ENCODE measurements around the gene RASSF5. TPM values are rescaled to one million over a fixed set of nuclear protein-coding genes. Genes with fewer than 3 reads are reported as not detected.

Gene RASSF5
- total RNA-seq (2022; extraction: Qiagen RNA extraction; ENCODE audit: low read depth), result 1.2 to 1.6 TPM (median 1.3 TPM) in 5 replicates

GRCh38 chr1:206507284-206508129, at the start of gene RASSF5:
TSS of gene RASSF5 (plus strand) at chr1:206507531. CDS start at chr1:206507603, 72 bp downstream.

GRCh38 chr1:206469933-206470691, 37.2 kb upstream of the RASSF5 start, which contains the start of gene IKBKE:
TSS of gene IKBKE (plus strand) at chr1:206470476. CDS start at chr1:206473228, 2,752 bp downstream.

GRCh38 chr1:206612129-206612876, 105.0 kb downstream of the RASSF5 start, which contains the start of gene EIF2D:
TSS of gene EIF2D (minus strand) at chr1:206612465. CDS start at chr1:206612342, 123 bp downstream.

GRCh38 chr1:206635080-206635977, 128.0 kb downstream of the RASSF5 start, which contains the start of gene DYRK3:
TSS of gene DYRK3 (plus strand) at chr1:206635536. CDS start at chr1:206635704, 168 bp downstream.

Other genes starting within 250 kb of the RASSF5 start
- gene IKBKE, start 37.1 kb upstream of the RASSF5 start, total RNA-seq (2022; extraction: Qiagen RNA extraction; ENCODE audit: low read depth), result 8.0 to 9.2 TPM (median 8.4 TPM) in 5 replicates
- gene EIF2D, start 104.9 kb downstream of the RASSF5 start, total RNA-seq (2022; extraction: Qiagen RNA extraction; ENCODE audit: low read depth), result 34.0 to 37.2 TPM (median 36.3 TPM) in 5 replicates
- gene DYRK3, start 128.0 kb downstream of the RASSF5 start, total RNA-seq (2022; extraction: Qiagen RNA extraction; ENCODE audit: low read depth), result 9.3 to 13.8 TPM (median 11.2 TPM) in 5 replicates
- gene MAPKAPK2, start 177.4 kb downstream of the RASSF5 start, total RNA-seq (2022; extraction: Qiagen RNA extraction; ENCODE audit: low read depth), result 64.9 to 71.1 TPM (median 68.2 TPM) in 5 replicates